HepG2 (cell line): ENCODE measurements around the gene RAD51AP1. TPM values are rescaled to one million over a fixed set of nuclear protein-coding genes. Genes with fewer than 3 reads are reported as not detected.

ENCODE experiments used
- GATAD1 ChIP-seq: IDR thresholded peaks from 2 replicates; pipeline ENCODE4 v1.6.1; 2016; ENCODE audit warnings: missing genetic modification reagents, missing compliant biosample characterization
- HMG20A ChIP-seq: IDR thresholded peaks from 2 replicates; pipeline ENCODE4 v1.6.1; 2016; ENCODE audit warnings: borderline replicate concordance
- KIAA2018 ChIP-seq: sonication (generic); formaldehyde crosslinking; IDR thresholded peaks from 2 replicates; pipeline ENCODE4 v1.5.0; 2020; ENCODE audit warnings: mild to moderate bottlenecking, missing genetic modification reagents, borderline replicate concordance
- NFKBIZ ChIP-seq: IDR thresholded peaks from 2 replicates; pipeline ENCODE4 v1.6.1; 2018; ENCODE audit warnings: missing genetic modification reagents, missing compliant biosample characterization
- NR3C1 ChIP-seq: sonication (generic); formaldehyde crosslinking; IDR thresholded peaks from 2 replicates; pipeline ENCODE4 v1.4.0; 2020; ENCODE audit warnings: missing genetic modification reagents
- PREB ChIP-seq: sonication (generic); formaldehyde crosslinking; IDR thresholded peaks from 2 replicates; pipeline ENCODE4 v1.4.0; 2020; ENCODE audit warnings: missing genetic modification reagents
- TSC22D2 ChIP-seq: sonication (generic); formaldehyde crosslinking; IDR thresholded peaks from 2 replicates; pipeline ENCODE4 v1.5.1; 2020; ENCODE audit warnings: missing genetic modification reagents, mild to moderate bottlenecking, borderline replicate concordance
- ZNF121 ChIP-seq: sonication (generic); formaldehyde crosslinking; IDR thresholded peaks from 2 replicates; pipeline ENCODE4 v1.5.0; 2020; ENCODE audit warnings: mild to moderate bottlenecking, missing genetic modification reagents
- ZNF24 ChIP-seq: fragments of 450-650 bp; IDR thresholded peaks from 2 replicates; pipeline ENCODE4 v1.6.1; 2017; ENCODE audit warnings: antibody characterized with exemption, mild to moderate bottlenecking
- ZNF644 ChIP-seq: IDR thresholded peaks from 2 replicates; pipeline ENCODE4 v1.6.1; 2016; ENCODE audit warnings: low read depth
- polyA plus RNA-seq, 8 experiments: library from polyadenylated mRNA; depleted of rRNA in 3 of 8; stranded (reverse) in 7 of 8; unstranded in 1 of 8; fragments of >200 nt; fragmentation: Illumina TruSeq in 4 of 8; extraction: Trizol in 4 of 8; gene quantifications; 2 replicates each; pipeline versions ENCODE4 v1.2.1 to v1.2.3, GENCODE V29; 2011 to 2016; ENCODE audit warnings: low read depth in 4 of 8, missing spikeins in 1 of 8, mixed read lengths in 1 of 8; ENCODE audit not compliant: insufficient read depth in 1 of 8
- total RNA-seq, 5 experiments: library from RNA; depleted of rRNA; stranded (reverse); fragments of >200 nt; fragmentation: Illumina TruSeq; extraction: Trizol; gene quantifications; 2 replicates each; pipeline ENCODE4 v1.2.3, GENCODE V29; 2016; ENCODE audit warnings: low read depth in 1 of 5
- TF ChIP-seq, protein P1 (sequence below): sonication (generic); formaldehyde crosslinking; IDR thresholded peaks from 2 replicates; pipeline ENCODE4 v1.8.1; 2023; ENCODE audit warnings: missing genetic modification reagents, mild to moderate bottlenecking, borderline replicate concordance
- TF ChIP-seq, protein P2 (sequence below): sonication (generic); formaldehyde crosslinking; IDR thresholded peaks from 2 replicates; pipeline ENCODE4 v1.5.0; 2020; ENCODE audit warnings: mild to moderate bottlenecking, missing genetic modification reagents

RAD51AP1 gene
- total and polyA plus RNA-seq, 2 of the 13 experiments (the other 11 are each of a cell fraction or from before 2014, with no cell fraction given), result 16.6 to 49.3 TPM

DNA sequence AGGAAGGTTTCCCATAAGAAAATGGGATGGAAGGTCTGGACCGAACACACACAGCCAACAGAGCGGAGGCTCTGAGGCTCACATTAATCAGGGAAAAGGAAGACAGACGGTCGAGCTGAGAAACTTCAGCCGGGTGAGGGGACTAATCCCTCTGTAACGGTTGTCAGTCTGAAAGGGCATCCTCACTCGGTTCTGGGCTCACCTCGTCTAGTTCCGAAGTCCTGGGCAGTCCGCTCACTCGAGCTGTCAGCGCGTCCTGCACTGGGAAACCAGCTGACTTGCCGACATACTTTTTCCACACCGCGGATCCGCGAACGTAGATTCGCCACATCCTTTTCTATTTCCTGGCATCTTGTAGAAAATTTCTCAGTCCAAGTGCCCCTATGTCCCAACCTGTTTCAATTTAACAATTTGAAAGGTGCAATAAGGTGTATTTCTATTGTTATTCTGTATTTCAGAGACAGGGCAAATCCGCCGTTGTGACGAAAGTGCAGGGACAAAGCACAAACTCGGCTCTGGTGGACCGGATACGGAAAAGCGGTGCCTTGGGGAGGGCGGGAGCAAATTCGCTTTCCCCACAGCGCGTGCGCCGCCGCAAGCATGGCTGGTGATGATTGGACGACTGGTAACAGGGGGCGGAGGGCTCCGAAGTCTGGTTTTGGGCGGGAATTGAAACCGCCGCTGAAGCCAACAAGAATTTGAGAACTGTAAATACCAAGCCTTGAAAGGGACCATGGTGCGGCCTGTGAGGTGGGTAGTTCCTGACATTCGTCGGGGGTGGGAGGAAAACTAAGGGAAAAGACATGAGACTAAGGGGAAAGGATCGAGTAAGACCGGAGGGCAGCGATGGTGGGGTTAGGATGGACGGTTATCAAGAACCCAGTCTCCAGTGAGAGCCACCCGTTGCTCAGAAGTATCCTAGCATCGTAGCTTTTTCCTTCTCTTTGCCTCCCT lies at the start of gene RAD51AP1 (continued):
- no peak for TF ChIP-seq PREB
- no peak for TF ChIP-seq KIAA2018 (CRISPR knock-in tag)
- no peak for TF ChIP-seq HMG20A (CRISPR knock-in tag)
- TF ChIP-seq ZNF24, result no peak
- TF ChIP-seq NFKBIZ (CRISPR knock-in tag), result no peak
- TF ChIP-seq ZNF644 (CRISPR knock-in tag), result no peak
- peak; percentile 99 for TF ChIP-seq GATAD1 (CRISPR knock-in tag)
- TF ChIP-seq ZNF121 (CRISPR knock-in tag), result no peak
- TF ChIP-seq, protein P1, sequence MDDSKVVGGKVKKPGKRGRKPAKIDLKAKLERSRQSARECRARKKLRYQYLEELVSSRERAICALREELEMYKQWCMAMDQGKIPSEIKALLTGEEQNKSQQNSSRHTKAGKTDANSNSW (CRISPR knock-in tag), result no peak
- TF ChIP-seq, protein P2, sequence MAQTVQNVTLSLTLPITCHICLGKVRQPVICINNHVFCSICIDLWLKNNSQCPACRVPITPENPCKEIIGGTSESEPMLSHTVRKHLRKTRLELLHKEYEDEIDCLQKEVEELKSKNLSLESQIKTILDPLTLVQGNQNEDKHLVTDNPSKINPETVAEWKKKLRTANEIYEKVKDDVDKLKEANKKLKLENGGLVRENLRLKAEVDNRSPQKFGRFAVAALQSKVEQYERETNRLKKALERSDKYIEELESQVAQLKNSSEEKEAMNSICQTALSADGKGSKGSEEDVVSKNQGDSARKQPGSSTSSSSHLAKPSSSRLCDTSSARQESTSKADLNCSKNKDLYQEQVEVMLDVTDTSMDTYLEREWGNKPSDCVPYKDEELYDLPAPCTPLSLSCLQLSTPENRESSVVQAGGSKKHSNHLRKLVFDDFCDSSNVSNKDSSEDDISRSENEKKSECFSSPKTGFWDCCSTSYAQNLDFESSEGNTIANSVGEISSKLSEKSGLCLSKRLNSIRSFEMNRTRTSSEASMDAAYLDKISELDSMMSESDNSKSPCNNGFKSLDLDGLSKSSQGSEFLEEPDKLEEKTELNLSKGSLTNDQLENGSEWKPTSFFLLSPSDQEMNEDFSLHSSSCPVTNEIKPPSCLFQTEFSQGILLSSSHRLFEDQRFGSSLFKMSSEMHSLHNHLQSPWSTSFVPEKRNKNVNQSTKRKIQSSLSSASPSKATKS (CRISPR knock-in tag), result no peak
- TF ChIP-seq NR3C1 (CRISPR knock-in tag), result no peak
- TF ChIP-seq TSC22D2 (CRISPR knock-in tag), result peak; percentile 70; the same call in 1 of the 2 replicates
